ENCODE data around the gene TMEM72. TPM values are rescaled to one million over a fixed set of nuclear protein-coding genes. Genes with fewer than 3 reads are reported as not detected.

TMEM72 gene
- polyA plus RNA-seq, 1 donor (not counting 4 experiments of a cell fraction or from before 2014, with no cell fraction given) = not detected

GRCh38 chr10:44908936-44909630 is 2.1 kb upstream of the TMEM72 start:
- DNase-seq (ENCODE audit: low read depth, low spot score) = no peak
- Histone ChIP-seq H3K9me1 (ENCODE audit: control insufficient read depth, extremely low read depth, insufficient read depth, low read length) (no peaks in the 10 kb centered on the region), H3K27me3 (ENCODE audit: control insufficient read depth, extremely low read depth, insufficient read depth, low read length) (no peaks in the 10 kb centered on the region), H3K36me3 (ENCODE audit: control insufficient read depth in 2 of 2, extremely low read depth in 1 of 2, insufficient read depth in 2 of 2, low read length in 2 of 2) (no peaks in the 10 kb centered on the region), H3K9ac (ENCODE audit: control insufficient read depth, extremely low read depth, insufficient read depth, low read length) (no peak overlapping the region), H3K79me2 (ENCODE audit: control insufficient read depth, insufficient read depth, low read length) (no peaks in the 10 kb centered on the region), H3K4me2 (ENCODE audit: control insufficient read depth, extremely low read depth, insufficient read depth, low read depth, low read length) (no peak overlapping the region), H3K4me1 (ENCODE audit: control insufficient read depth, extremely low read depth, insufficient read depth, low read length) (no peaks in the 10 kb centered on the region), H3K27ac (ENCODE audit: control insufficient read depth, insufficient read depth, low read length) (no peak overlapping the region), H2AFZ (ENCODE audit: control insufficient read depth, low read length) (no peak overlapping the region), H4K20me1 (ENCODE audit: control insufficient read depth, extremely low read depth, insufficient read depth, low read length) (no peaks in the 10 kb centered on the region), H3K4me3 (ENCODE audit: control insufficient read depth in 2 of 3, extremely low read depth in 1 of 3, insufficient read depth in 2 of 3, low read depth in 1 of 3, low read length in 3 of 3) (no peak overlapping the region), H3K9me3 (ENCODE audit: control insufficient read depth, low read depth, low read length) (no peaks in the 10 kb centered on the region)
- no peak for TF ChIP-seq EZH2 (IDR thresholded peaks at IDR 0.05; ENCODE audit: low read length)
- no peak for TF ChIP-seq CTCF (optimal IDR thresholded peaks at IDR 0.05 in 1 of 3, IDR thresholded peaks at IDR 0.05 in 1 of 3, conservative IDR thresholded peaks at IDR 0.05 in 1 of 3; ENCODE audit: extremely low read depth in 1 of 3, insufficient read depth in 2 of 3, low read length in 3 of 3)
- FAIRE-seq = no peak
- dilution Hi-C loops (cut with MboI; ENCODE audit: extremely low pct_ligation_motif_present, low sequenced_read_pairs) = no loop called here

GRCh38 chr10:44909910-44910309 is 1.2 kb upstream of the TMEM72 start:
- FAIRE-seq = no peak

More at GRCh38 chr10:44909910-44910309, 1.2 kb upstream of the TMEM72 start:
- Histone ChIP-seq H3K9me3 (ENCODE audit: control insufficient read depth, low read depth, low read length) (no peaks in the 10 kb centered on the region), H3K9ac (ENCODE audit: control insufficient read depth, extremely low read depth, insufficient read depth, low read length) (no peak overlapping the region), H3K27me3 (ENCODE audit: control insufficient read depth, extremely low read depth, insufficient read depth, low read length) (no peaks in the 10 kb centered on the region), H3K27ac (ENCODE audit: control insufficient read depth, insufficient read depth, low read length) (no peak overlapping the region), H4K20me1 (ENCODE audit: control insufficient read depth, extremely low read depth, insufficient read depth, low read length) (no peaks in the 10 kb centered on the region), H3K4me1 (ENCODE audit: control insufficient read depth, extremely low read depth, insufficient read depth, low read length) (no peaks in the 10 kb centered on the region), H3K79me2 (ENCODE audit: control insufficient read depth, insufficient read depth, low read length) (no peaks in the 10 kb centered on the region), H3K9me1 (ENCODE audit: control insufficient read depth, extremely low read depth, insufficient read depth, low read length) (no peaks in the 10 kb centered on the region), H3K36me3 (ENCODE audit: control insufficient read depth in 2 of 2, extremely low read depth in 1 of 2, insufficient read depth in 2 of 2, low read length in 2 of 2) (no peaks in the 10 kb centered on the region), H2AFZ (ENCODE audit: control insufficient read depth, low read length) (no peak overlapping the region), H3K4me2 (ENCODE audit: control insufficient read depth, extremely low read depth, insufficient read depth, low read depth, low read length) (no peak overlapping the region), H3K4me3 (ENCODE audit: control insufficient read depth in 2 of 3, extremely low read depth in 1 of 3, insufficient read depth in 2 of 3, low read depth in 1 of 3, low read length in 3 of 3) (no peak overlapping the region)
- DNase-seq (ENCODE audit: low read depth, low spot score) = no peak
- dilution Hi-C loops (cut with MboI; ENCODE audit: extremely low pct_ligation_motif_present, low sequenced_read_pairs) = no loop called here
- TF ChIP-seq CTCF (optimal IDR thresholded peaks at IDR 0.05 in 1 of 3, IDR thresholded peaks at IDR 0.05 in 1 of 3, conservative IDR thresholded peaks at IDR 0.05 in 1 of 3; ENCODE audit: extremely low read depth in 1 of 3, insufficient read depth in 2 of 3, low read length in 3 of 3) = no peak
